B cell (primary cell): ENCODE measurements around the gene TNPO2. TPM values are rescaled to one million over a fixed set of nuclear protein-coding genes. Genes with fewer than 3 reads are reported as not detected.

Experiments
- ATAC-seq: fragments of 200-7000 bp; cut with Tn5 transposase; one replicate; pipeline ENCODE4 v1.10.0; 2021; ENCODE audit warnings: low read depth, mild to moderate bottlenecking, moderate number of reproducible peaks, moderate library complexity
- CTCF ChIA-PET: fragments of 350-600 bp; sonication (Branson Sonifier 250); formaldehyde crosslinking; loops from one replicate; lab custom pipeline; 2021; ENCODE audit warnings: antibody characterized with exemption, inconsistent platforms; lab: Charles Lee
- POLR2A ChIA-PET: fragments of 350-600 bp; sonication (Branson Sonifier 250); formaldehyde crosslinking; loops from one replicate; lab custom pipeline; 2021; ENCODE audit warnings: antibody characterized with exemption; lab: Charles Lee
- DNase-seq: peaks from one replicate; pipeline ENCODE4 v3.0.0; 2013
- H2AFZ ChIP-seq: 2 replicates; pipeline ENCODE4 v1.6.1; 2012; ENCODE audit warnings: mild to moderate bottlenecking, low read depth, low read length; ENCODE audit not compliant: insufficient read depth, poor library complexity, severe bottlenecking
- H3K27ac ChIP-seq, 2 donors: 1 replicate in 1 of 2; 2 replicates in 1 of 2; pipeline ENCODE4 v1.5.1; 2012 to 2013; ENCODE audit warnings: low read length in 2 of 2, mild to moderate bottlenecking in 2 of 2, moderate library complexity in 1 of 2
- H3K27me3 ChIP-seq, 4 experiments: fragments of 200-600 bp in 1 of 4; sonication (generic) in 1 of 4; replicated peaks in 1 of 4; 1 replicate in 2 of 4; 2 replicates in 2 of 4; pipeline versions ENCODE4 v1.6.1 to v1.7.0; 2013 to 2016; ENCODE audit warnings: low read length in 3 of 4, mild to moderate bottlenecking in 2 of 4, mixed read lengths in 1 of 4, moderate library complexity in 1 of 4; ENCODE audit not compliant: insufficient read depth in 4 of 4, control insufficient read depth in 3 of 4; ENCODE audit errors: control extremely low read depth in 1 of 4
- H3K36me3 ChIP-seq, 2 experiments: replicated peaks in 1 of 2; 1 replicate in 1 of 2; 2 replicates in 1 of 2; pipeline versions ENCODE4 v1.6.1 to v1.7.1; 2013; ENCODE audit warnings: low read length in 1 of 2; ENCODE audit not compliant: insufficient read depth in 2 of 2, control insufficient read depth in 1 of 2; ENCODE audit errors: control extremely low read depth in 1 of 2, extremely low read depth in 1 of 2
- H3K4me1 ChIP-seq, 2 donors: fragments of 200-600 bp in 1 of 2; sonication (generic) in 1 of 2; 1 replicate in 1 of 2; 2 replicates in 1 of 2; pipeline versions ENCODE4 v1.5.1 to v1.6.1; 2013 to 2017; ENCODE audit warnings: low read length in 2 of 2; ENCODE audit not compliant: control insufficient read depth in 2 of 2, insufficient read depth in 2 of 2
- H3K4me2 ChIP-seq: replicated peaks from 2 replicates; pipeline ENCODE3; 2012; ENCODE audit warnings: mild to moderate bottlenecking, low read depth, low read length; ENCODE audit not compliant: poor library complexity, severe bottlenecking
- H3K4me3 ChIP-seq, 5 experiments: fragments of 200-600 bp in 1 of 5; sonication (generic) in 1 of 5; 1 replicate in 3 of 5; 2 replicates in 2 of 5; pipeline versions ENCODE4 v1.5.1 to v1.7.0; 2011 to 2016; ENCODE audit warnings: low read length in 4 of 5, mild to moderate bottlenecking in 4 of 5, low read depth in 2 of 5, control low read depth in 1 of 5, moderate library complexity in 1 of 5; ENCODE audit not compliant: insufficient read depth in 1 of 5; ENCODE audit errors: control extremely low read depth in 1 of 5, extremely low read depth in 1 of 5
- H3K79me2 ChIP-seq: fragments of 200-600 bp; sonication (generic); one replicate; pipeline ENCODE4 v1.6.0; 2016; ENCODE audit warnings: low read length; ENCODE audit not compliant: control insufficient read depth, insufficient read depth
- H3K9ac ChIP-seq: fragments of 200-600 bp; sonication (generic); 2 replicates; pipeline ENCODE4 v1.6.1; 2017; ENCODE audit warnings: mild to moderate bottlenecking, low read length, moderate library complexity
- H3K9me3 ChIP-seq, 3 donors: one replicate each; pipeline versions ENCODE4 v1.6.1 to v1.7.1; 2013; ENCODE audit warnings: low read length in 2 of 3; ENCODE audit not compliant: control insufficient read depth in 2 of 3, insufficient read depth in 1 of 3; ENCODE audit errors: control extremely low read depth in 1 of 3
- H4K20me1 ChIP-seq: 2 replicates; pipeline ENCODE4 v1.6.0; 2012; ENCODE audit warnings: mild to moderate bottlenecking, low read length; ENCODE audit not compliant: insufficient read depth, control insufficient read depth, poor library complexity, severe bottlenecking
- H3K27ac Mint-ChIP-seq: one replicate; pipeline ENCODE4 v1.8.0; 2021; ENCODE audit warnings: mixed read lengths
- H3K27me3 Mint-ChIP-seq: one replicate; pipeline ENCODE4 v1.8.0; 2021; ENCODE audit warnings: mixed read lengths
- H3K4me1 Mint-ChIP-seq: one replicate; pipeline ENCODE4 v1.8.0; 2021; ENCODE audit warnings: mixed read lengths
- H3K4me3 Mint-ChIP-seq: one replicate; pipeline ENCODE4 v1.8.0; 2021; ENCODE audit warnings: mixed read lengths
- H3K9me3 Mint-ChIP-seq: one replicate; pipeline ENCODE4 v1.8.0; 2022; ENCODE audit warnings: mixed read lengths; ENCODE audit not compliant: insufficient read depth
- EZH2 ChIP-seq: IDR thresholded peaks from 2 replicates; pipeline ENCODE4 v1.6.1; 2012; ENCODE audit warnings: borderline replicate concordance, low read depth, mild to moderate bottlenecking, moderate library complexity, low read length; ENCODE audit not compliant: insufficient read depth, poor library complexity, severe bottlenecking
- WGBS: methylation state at CpG from one replicate; pipeline ENCODE4 v1.1.5; 2013; ENCODE audit warnings: missing lambda C conversion rate; ENCODE audit not compliant: insufficient coverage; 5-methylcytosine and 5-hydroxymethylcytosine counted together
- intact Hi-C: fragments of 100-400 bp; cut with micrococcal nuclease; formaldehyde crosslinking; loops from one replicate; pipeline ENCODE4 v1.10.0; 2022
- polyA plus RNA-seq: library from polyadenylated mRNA; depleted of rRNA; stranded (reverse); fragments of >200 nt; gene quantifications from 2 replicates; pipeline ENCODE4 v1.2.3, GENCODE V29; 2012
- total RNA-seq, 2 donors: library from RNA; stranded (reverse); fragments of 120-200 nt in 1 of 2; gene quantifications; 1 replicate in 1 of 2; 2 replicates in 1 of 2; pipeline versions ENCODE4 v1.2.3 to v1.2.4, GENCODE V29; 2013 to 2022
- TF ChIP-seq, protein P1 (sequence below): fragments of 200-600 bp; IDR thresholded peaks from one replicate; pipeline ENCODE4 v1.8.0; 2022; ENCODE audit warnings: antibody characterized with exemption, mild to moderate bottlenecking

Gene TNPO2
- total and polyA plus RNA-seq, 2 donors (not counting 1 experiment from before 2014, with no cell fraction given) = 73.7 to 85.6 TPM

DNA sequence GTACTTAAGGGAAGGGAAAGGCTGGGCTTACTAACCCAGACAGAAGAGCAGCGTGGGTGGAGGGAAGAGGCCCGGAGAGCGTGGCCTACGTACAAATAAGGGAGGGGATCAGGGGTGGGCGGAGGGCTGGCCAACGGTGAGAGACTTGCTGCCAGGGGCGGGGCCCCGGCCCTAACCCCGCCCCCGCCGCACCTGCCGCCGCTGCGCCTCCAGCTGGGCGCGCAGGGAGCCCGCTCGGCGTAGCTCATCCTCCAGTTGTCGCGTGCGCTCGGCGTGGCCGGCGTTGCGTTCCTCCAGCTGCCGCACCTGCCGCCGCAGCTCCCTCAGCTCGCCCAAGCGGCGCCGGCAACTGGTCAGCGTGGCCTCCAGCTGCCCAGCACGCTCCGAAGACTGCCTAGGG, 46.0 kb upstream of the TNPO2 start:
- DNase-seq (peak; percentile 70), ATAC-seq (peak; percentile 92)
- Mint-ChIP-seq H3K27ac (no peak overlapping the region), H3K9me3 (no peaks in the 10 kb centered on the region), H3K27me3 (no peaks in the 10 kb centered on the region), H3K4me1 (peaks cover 16% of the 10 kb centered on the region), H3K4me3 (peak overlapping the region; percentile 55)
- WGBS = 72% methylated on average over 36 of the region's 37 CpGs
- TF ChIP-seq, protein P1, sequence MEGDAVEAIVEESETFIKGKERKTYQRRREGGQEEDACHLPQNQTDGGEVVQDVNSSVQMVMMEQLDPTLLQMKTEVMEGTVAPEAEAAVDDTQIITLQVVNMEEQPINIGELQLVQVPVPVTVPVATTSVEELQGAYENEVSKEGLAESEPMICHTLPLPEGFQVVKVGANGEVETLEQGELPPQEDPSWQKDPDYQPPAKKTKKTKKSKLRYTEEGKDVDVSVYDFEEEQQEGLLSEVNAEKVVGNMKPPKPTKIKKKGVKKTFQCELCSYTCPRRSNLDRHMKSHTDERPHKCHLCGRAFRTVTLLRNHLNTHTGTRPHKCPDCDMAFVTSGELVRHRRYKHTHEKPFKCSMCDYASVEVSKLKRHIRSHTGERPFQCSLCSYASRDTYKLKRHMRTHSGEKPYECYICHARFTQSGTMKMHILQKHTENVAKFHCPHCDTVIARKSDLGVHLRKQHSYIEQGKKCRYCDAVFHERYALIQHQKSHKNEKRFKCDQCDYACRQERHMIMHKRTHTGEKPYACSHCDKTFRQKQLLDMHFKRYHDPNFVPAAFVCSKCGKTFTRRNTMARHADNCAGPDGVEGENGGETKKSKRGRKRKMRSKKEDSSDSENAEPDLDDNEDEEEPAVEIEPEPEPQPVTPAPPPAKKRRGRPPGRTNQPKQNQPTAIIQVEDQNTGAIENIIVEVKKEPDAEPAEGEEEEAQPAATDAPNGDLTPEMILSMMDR = no peak
- no peak for TF ChIP-seq EZH2
- intact Hi-C loops = no loop called here
- Histone ChIP-seq H3K4me3 (no peak overlapping the region), H3K79me2 (no peaks in the 10 kb centered on the region), H3K4me2 (peak overlapping the region; percentile 44), H3K9me3 (no peaks in the 10 kb centered on the region), H3K4me1 (peaks cover 6 to 10% of the 10 kb centered on the region in 2 donors), H3K27me3 (no peaks in the 10 kb centered on the region), H2AFZ (no peak overlapping the region), H3K9ac (no peak overlapping the region), H3K36me3 (peaks cover 0 to under 1% of the 10 kb centered on the region in 2 experiments), H4K20me1 (no peaks in the 10 kb centered on the region), H3K27ac (no peak overlapping the region)
- POLR2A ChIA-PET = interaction anchor here (1.5 kb wide), 1 partner anchor 23 kb away, joined by 9 read pairs; no protein-coding TSS in a partner anchor
- CTCF ChIA-PET = interaction anchor here (7.2 to 27.9 kb wide), 3 partner anchors 7 to 79 kb away, joined by 64 to 1147 read pairs (median 353); partner anchors contain the start of genes HOOK2, JUNB, PRDX2 and RNASEH2A

DNA sequence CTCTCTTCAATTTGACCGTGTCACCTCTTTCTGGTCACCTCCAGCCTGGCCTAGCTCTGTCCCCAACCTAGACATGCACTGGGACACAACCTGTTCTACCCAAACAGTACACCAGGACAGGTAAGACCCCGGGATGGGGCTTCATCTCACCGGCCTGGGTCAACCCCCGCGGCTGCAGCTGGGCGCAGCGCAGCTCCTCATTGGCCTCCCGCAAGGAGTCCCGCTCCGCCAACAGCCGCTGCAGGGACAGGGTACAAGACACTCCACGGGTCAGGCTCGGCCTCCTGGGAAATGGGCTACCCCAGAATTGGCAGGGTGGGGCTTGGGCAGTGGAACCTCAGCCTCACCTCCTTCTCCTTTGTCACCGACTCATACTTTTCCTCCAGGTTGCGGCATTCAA, 43.9 kb upstream of the TNPO2 start:
- WGBS = 97% methylated on average over 13 of the region's 15 CpGs
- Histone ChIP-seq H3K36me3 (peaks cover 0 to 5% of the 10 kb centered on the region in 2 experiments), H3K9me3 (peaks cover 0 to 7% (median 0%) of the 10 kb centered on the region in 3 donors), H3K79me2 (no peaks in the 10 kb centered on the region), H3K9ac (no peak overlapping the region), H3K27me3 (no peaks in the 10 kb centered on the region), H3K27ac (no peak overlapping the region), H3K4me1 (peaks cover 6 to 8% of the 10 kb centered on the region in 2 donors), H3K4me2 (no peak overlapping the region), H3K4me3 (no peak overlapping the region), H4K20me1 (no peaks in the 10 kb centered on the region), H2AFZ (no peak overlapping the region)
- no peak overlapping the region for H3K27ac Mint-ChIP-seq
- no peaks in the 10 kb centered on the region for H3K27me3 Mint-ChIP-seq
- no peak overlapping the region for H3K4me3 Mint-ChIP-seq
- peaks cover 10% of the 10 kb centered on the region for H3K4me1 Mint-ChIP-seq
- DNase-seq (no peak), ATAC-seq (no peak)
- ChIA-PET CTCF (interaction anchor here (1.0 to 27.9 kb wide), 9 partner anchors 8 to 91 kb away, joined by 4 to 1147 read pairs (median 9); partner anchors contain the start of genes GET3, HOOK2, JUNB and PRDX2), POLR2A (interaction anchor here (0.6 to 2.3 kb wide), 3 partner anchors 28 to 135 kb away, joined by 3 to 8 read pairs (median 5); no protein-coding TSS in a partner anchor)
- intact Hi-C loops = no loop called here
- H3K9me3 Mint-ChIP-seq = no peaks in the 10 kb centered on the region
- TF ChIP-seq, protein P1 = no peak
- TF ChIP-seq EZH2 = no peak
